Aorta (tissue), 5 donors: ENCODE data around the gene FAM193A. TPM values are rescaled to one million over a fixed set of nuclear protein-coding genes. Genes with fewer than 3 reads are reported as not detected.

Experiments
- ATAC-seq: fragments of 200-7000 bp; cut with Tn5 transposase; one replicate; pipeline ENCODE4 v1.9.1; 2022; ENCODE audit warnings: moderate library complexity; ENCODE audit not compliant: low FRiP score
- DNase-seq, 2 donors: peaks; one replicate each; pipeline ENCODE4 v3.0.0-alpha.2; 2020
- H3K27ac ChIP-seq, 2 donors: one replicate each; pipeline ENCODE4 v1.5.1; 2013; ENCODE audit warnings: low read length in 2 of 2, mild to moderate bottlenecking in 2 of 2, moderate library complexity in 2 of 2, control low read depth in 1 of 2, inconsistent platforms in 1 of 2, low read depth in 1 of 2
- H3K27me3 ChIP-seq, 2 donors: one replicate each; pipeline ENCODE4 v1.6.1; 2013; ENCODE audit warnings: control low read depth in 1 of 2, low read length in 1 of 2, mild to moderate bottlenecking in 1 of 2, moderate library complexity in 1 of 2; ENCODE audit not compliant: insufficient read depth in 2 of 2, control insufficient read depth in 1 of 2
- H3K36me3 ChIP-seq, 2 donors: one replicate each; pipeline ENCODE4 v1.6.1; 2013; ENCODE audit warnings: control low read depth in 1 of 2, low read length in 1 of 2, mild to moderate bottlenecking in 1 of 2; ENCODE audit not compliant: insufficient read depth in 2 of 2, control insufficient read depth in 1 of 2
- H3K4me1 ChIP-seq, 2 donors: one replicate each; pipeline ENCODE4 v1.6.1; 2013; ENCODE audit warnings: low read length in 2 of 2, control low read depth in 1 of 2, mild to moderate bottlenecking in 1 of 2, moderate library complexity in 1 of 2; ENCODE audit not compliant: insufficient read depth in 2 of 2, control insufficient read depth in 1 of 2
- H3K4me3 ChIP-seq, 2 donors: one replicate each; pipeline ENCODE4 v1.5.1; 2013; ENCODE audit warnings: low read length in 2 of 2, control low read depth in 1 of 2, mild to moderate bottlenecking in 1 of 2
- H3K9me3 ChIP-seq: one replicate; pipeline ENCODE4 v1.6.1; 2013; ENCODE audit warnings: mild to moderate bottlenecking, low read length; ENCODE audit not compliant: control insufficient read depth
- WGBS, 2 donors: extraction: QIAGEN DNeasy Blood & Tissue Kit; methylation state at CpG; one replicate each; pipeline ENCODE4 v1.1.7; 2013; 5-methylcytosine and 5-hydroxymethylcytosine counted together
- intact Hi-C, 2 donors: fragments of 100-400 bp; cut with DNase I; formaldehyde crosslinking; loops; one replicate each; pipeline versions ENCODE4 v1.14.2 to v1.15.0; 2022
- polyA plus RNA-seq, 2 donors: library from polyadenylated mRNA; stranded (reverse); fragments of 200-250 nt; gene quantifications; one replicate each; pipeline ENCODE4 v1.2.3, GENCODE V29; 2013
- total RNA-seq, 2 donors: library from RNA; stranded (reverse); fragmentation: NEBNext Ultra II Directional; extraction: Animal tissue kit (Norgen Biotek cat#: 25700); gene quantifications; one replicate each; pipeline ENCODE4 v1.2.1, GENCODE V29; 2021
- donor health status: healthy with polysubstance abuse.
- donor health status: Bipolar disorder and iron deficiency.
- donor health status: DM: no; HTN: no; CAD: no.
- donor health status: DM: no; HTN: no; CAD: no.
- donor health status: DM: yes; HTN: yes; CAD: no.

The FAM193A gene
- total and polyA plus RNA-seq, 4 donors, result 4.6 to 41.6 (median 18.5) TPM

DNA sequence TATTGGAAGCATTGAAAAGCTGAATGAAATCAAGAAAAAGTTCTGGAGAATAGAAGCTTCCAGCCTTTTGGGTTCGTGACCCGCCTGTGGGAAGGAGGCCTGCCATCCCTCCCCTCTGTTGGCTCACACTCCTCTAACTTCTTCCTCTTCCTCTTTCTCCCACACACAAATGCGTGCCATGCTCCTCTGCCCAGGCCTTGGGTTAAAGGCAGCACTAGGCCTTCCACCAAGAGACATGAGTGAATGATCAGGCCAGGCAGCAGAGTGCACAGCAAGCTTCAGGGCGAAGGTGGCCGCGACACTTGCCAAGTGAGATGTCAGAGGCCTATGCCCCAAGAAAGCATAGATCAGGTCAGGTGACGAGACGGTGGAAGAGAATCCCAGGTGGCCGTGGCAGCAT, 38.4 kb downstream of the FAM193A start:
- Histone ChIP-seq H3K27ac (no peak overlapping the region), H3K4me1 (no peaks in the 10 kb centered on the region), H3K36me3 (no peaks in the 10 kb centered on the region), H3K9me3 (no peaks in the 10 kb centered on the region), H3K4me3 (no peak overlapping the region), H3K27me3 (no peaks in the 10 kb centered on the region)
- intact Hi-C loops, result no loop called here
- 84 to 88% methylated on average over 9 of the region's 9 CpGs for WGBS, 2 donors
- ATAC-seq (no peak), DNase-seq (no peak)

DNA sequence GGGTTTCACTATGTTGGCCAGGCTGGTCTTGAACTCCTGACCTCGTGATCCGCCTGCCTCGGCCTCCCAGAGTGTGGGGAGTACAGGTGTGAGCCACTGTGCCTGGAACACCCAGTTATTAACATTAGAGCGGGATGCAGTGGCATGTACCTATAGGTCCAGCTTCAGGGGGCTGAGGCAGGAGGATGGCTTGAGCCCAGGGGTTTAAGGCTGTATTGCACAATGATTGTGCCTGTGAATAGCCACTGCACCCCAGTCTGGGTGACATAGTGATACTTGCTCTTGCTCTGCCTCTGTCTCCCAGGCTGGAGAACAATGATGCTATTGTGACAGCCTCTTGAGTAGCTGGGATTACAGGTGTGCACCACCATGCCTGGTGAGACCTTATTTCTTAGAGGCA, 39.8 kb downstream of the FAM193A start:
- WGBS, 2 donors, result 95 to 99% methylated on average over 4 of the region's 4 CpGs
- no peaks in the 10 kb centered on the region for H3K9me3 ChIP-seq
- intact Hi-C loops, result no loop called here
- no peaks in the 10 kb centered on the region for H3K27me3 ChIP-seq
- no peak for DNase-seq
- H3K36me3 ChIP-seq, result no peaks in the 10 kb centered on the region
- no peaks in the 10 kb centered on the region for H3K4me1 ChIP-seq
- ATAC-seq, result no peak
- H3K27ac ChIP-seq, result no peak overlapping the region
- no peak overlapping the region for H3K4me3 ChIP-seq

GRCh38 chr4:2578106-2578505, 41.7 kb downstream of the FAM193A start:
- Histone ChIP-seq H3K27me3 (no peaks in the 10 kb centered on the region), H3K4me3 (no peak overlapping the region), H3K4me1 (no peaks in the 10 kb centered on the region), H3K36me3 (no peaks in the 10 kb centered on the region), H3K27ac (no peak overlapping the region), H3K9me3 (no peaks in the 10 kb centered on the region)
- ATAC-seq (no peak), DNase-seq (no peak)
- intact Hi-C loops, result no loop called here
- WGBS, 2 donors, result 78 to 87% methylated on average over 4 of the region's 4 CpGs

GRCh38 chr4:2579910-2580309, 43.5 kb downstream of the FAM193A start:
- Histone ChIP-seq H3K4me3 (no peak overlapping the region), H3K27ac (no peak overlapping the region), H3K9me3 (no peaks in the 10 kb centered on the region), H3K36me3 (no peaks in the 10 kb centered on the region), H3K4me1 (no peaks in the 10 kb centered on the region), H3K27me3 (no peaks in the 10 kb centered on the region)
- intact Hi-C loops, result no loop called here
- WGBS, 2 donors, result 99% methylated on average over 5 of the region's 5 CpGs
- ATAC-seq, result no peak
- no peak for DNase-seq

DNA sequence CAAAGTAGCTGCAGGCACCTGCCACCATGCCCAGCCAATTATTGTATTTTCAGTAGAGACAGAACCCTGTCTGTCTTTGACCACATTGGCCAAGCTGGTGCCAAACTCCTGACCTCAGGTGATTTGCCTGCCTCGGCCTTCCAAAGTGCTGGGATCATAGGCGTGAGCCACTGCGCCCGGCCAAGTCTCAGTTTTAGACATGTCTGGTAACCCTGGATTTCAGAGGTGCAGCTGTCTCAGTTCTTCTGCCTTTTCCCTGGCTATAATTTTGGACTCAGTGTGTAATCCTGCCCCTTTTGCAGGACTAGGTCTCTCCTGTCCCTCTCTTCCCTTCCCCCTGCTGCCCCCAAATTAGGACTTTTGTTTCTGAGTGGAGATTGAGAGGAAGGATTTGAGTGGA, 46.6 kb downstream of the FAM193A start:
- Histone ChIP-seq H3K4me3 (no peak overlapping the region), H3K27me3 (no peaks in the 10 kb centered on the region), H3K9me3 (no peaks in the 10 kb centered on the region), H3K4me1 (no peaks in the 10 kb centered on the region), H3K36me3 (no peaks in the 10 kb centered on the region), H3K27ac (no peak overlapping the region)
- intact Hi-C loops, result no loop called here
- ATAC-seq (no peak), DNase-seq (no peak)
- 89 to 92% methylated on average over 4 of the region's 4 CpGs for WGBS, 2 donors

- H3K36me3 ChIP-seq, result no peaks in the 10 kb centered on the region
- WGBS, 2 donors, result 42 to 43% methylated on average over 4 of the region's 4 CpGs
- no peaks in the 10 kb centered on the region for H3K9me3 ChIP-seq
- H3K27ac ChIP-seq, result no peak overlapping the region
- intact Hi-C loops, result no loop called here
- H3K4me1 ChIP-seq, result no peaks in the 10 kb centered on the region
- ATAC-seq (no peak), DNase-seq (no peak)
- no peak overlapping the region for H3K4me3 ChIP-seq
- H3K27me3 ChIP-seq, result no peaks in the 10 kb centered on the region
Measured at GRCh38 chr4:2583517-2583916, 47.1 kb downstream of the FAM193A start.

- ATAC-seq (no peak), DNase-seq (no peak)
- no peaks in the 10 kb centered on the region for H3K9me3 ChIP-seq
- H3K36me3 ChIP-seq, result no peaks in the 10 kb centered on the region
- 95% methylated on average over 5 of the region's 5 CpGs for WGBS, 2 donors
- intact Hi-C loops, result no loop called here
- peaks cover 0 to 4% of the 10 kb centered on the region in 2 donors for H3K4me1 ChIP-seq
- no peak overlapping the region for H3K4me3 ChIP-seq
- H3K27me3 ChIP-seq, result no peaks in the 10 kb centered on the region
- H3K27ac ChIP-seq, result no peak overlapping the region
Measured at GRCh38 chr4:2586502-2586901, 50.1 kb downstream of the FAM193A start.

- intact Hi-C loops, result no loop called here
- WGBS, 2 donors, result 1 to 8% methylated on average over 8 of the region's 8 CpGs
- H3K4me3 ChIP-seq, result no peak overlapping the region
- H3K9me3 ChIP-seq, result no peaks in the 10 kb centered on the region
- ATAC-seq, result no peak
- H3K27me3 ChIP-seq, result no peaks in the 10 kb centered on the region
- no peaks in the 10 kb centered on the region for H3K36me3 ChIP-seq
- no peak for DNase-seq
- no peak overlapping the region for H3K27ac ChIP-seq
- H3K4me1 ChIP-seq, result peaks cover 0 to 4% of the 10 kb centered on the region in 2 donors
Measured at GRCh38 chr4:2587213-2587823, 50.9 kb downstream of the FAM193A start.

DNA sequence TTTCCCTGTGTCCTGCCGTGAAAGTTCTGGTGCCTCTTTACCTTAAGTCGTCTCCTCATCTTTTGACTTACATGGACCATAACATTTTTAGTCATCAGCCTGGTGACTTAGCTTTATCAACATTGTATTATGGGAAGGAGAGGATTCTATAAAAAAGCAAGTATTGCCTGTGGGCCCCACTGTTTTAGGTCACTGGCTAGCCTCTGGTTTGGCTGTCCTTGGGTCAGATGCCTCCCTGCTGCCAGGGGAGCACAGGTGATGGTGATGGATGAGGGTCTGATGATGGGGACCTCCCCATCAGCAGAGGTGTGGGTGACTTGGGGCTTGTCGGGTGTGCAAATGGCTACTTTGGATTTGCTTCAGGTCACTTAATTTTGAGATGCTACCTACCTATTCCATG, 51.8 kb downstream of the FAM193A start:
- Histone ChIP-seq H3K9me3 (no peaks in the 10 kb centered on the region), H3K27me3 (no peaks in the 10 kb centered on the region), H3K27ac (no peak overlapping the region), H3K4me1 (peaks cover 0 to 4% of the 10 kb centered on the region in 2 donors), H3K36me3 (no peaks in the 10 kb centered on the region), H3K4me3 (no peak overlapping the region)
- DNase-seq (no peak), ATAC-seq (no peak)
- intact Hi-C loops, result no loop called here
- WGBS, 2 donors, result 82 to 85% methylated on average over 3 of the region's 3 CpGs
